Kidney epithelial cell (primary cell): ENCODE measurements around the gene PLPPR3. TPM values are rescaled to one million over a fixed set of nuclear protein-coding genes. Genes with fewer than 3 reads are reported as not detected.

Experiments
- DNase-seq: peaks from one replicate; pipeline ENCODE4 v3.0.0-alpha.2; 2010; ENCODE audit warnings: low read depth
- H3K27me3 ChIP-seq: 2 replicates; pipeline ENCODE4 v1.6.0; 2011; ENCODE audit warnings: low read length; ENCODE audit not compliant: control insufficient read depth, insufficient read depth
- H3K36me3 ChIP-seq: 2 replicates; pipeline ENCODE4 v1.5.1; 2011; ENCODE audit warnings: low read length; ENCODE audit not compliant: control insufficient read depth, insufficient read depth
- H3K4me3 ChIP-seq: 2 replicates; pipeline ENCODE4 v1.5.1; 2011; ENCODE audit warnings: low read depth, mild to moderate bottlenecking, control low read depth, low read length
- total RNA-seq: library from RNA; depleted of rRNA; stranded (reverse); fragments of >200 nt; gene quantifications from 2 replicates; pipeline ENCODE4 v1.2.3, GENCODE V29; 2015
- TF ChIP-seq, protein P1 (sequence below): IDR thresholded peaks from 2 replicates; pipeline ENCODE4 v1.5.1; 2011; ENCODE audit warnings: mild to moderate bottlenecking, moderate library complexity, low read length, control low read depth, inconsistent platforms; ENCODE audit not compliant: insufficient read depth, poor library complexity, severe bottlenecking

PLPPR3 gene
- total RNA-seq, 1 donor from 2014 or later = 2.9 TPM

DNA sequence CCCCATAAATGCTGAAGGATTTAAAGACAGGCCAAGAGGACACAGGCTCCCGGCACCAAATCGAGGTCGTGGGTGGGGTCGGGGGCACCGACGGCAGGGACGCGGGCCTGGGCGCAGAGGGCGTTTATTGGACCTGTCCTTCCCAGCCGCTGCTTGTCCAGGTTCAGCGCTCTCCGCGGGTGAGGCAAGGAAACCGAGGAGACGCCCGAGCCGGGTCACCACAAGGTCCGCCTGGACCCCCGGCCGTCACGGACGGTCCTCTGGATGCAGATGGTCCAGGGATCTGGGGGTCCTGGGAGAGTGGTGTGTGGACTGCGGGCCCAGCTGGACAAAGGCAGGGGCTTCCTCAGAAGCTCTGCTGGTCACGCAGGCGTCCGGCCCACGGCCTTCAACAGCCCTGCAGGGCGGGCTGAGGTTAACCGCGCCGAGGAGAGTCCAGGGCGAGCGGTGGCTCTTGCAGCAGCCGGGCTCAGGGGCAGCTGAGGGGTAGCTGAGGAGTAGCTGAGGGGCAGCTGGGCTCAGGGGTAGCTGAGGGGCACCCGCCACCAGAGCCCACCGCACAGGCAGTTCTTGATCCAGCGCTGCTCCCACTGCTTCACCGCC is 46.2 kb upstream of the PLPPR3 start:
- TF ChIP-seq, protein P1, sequence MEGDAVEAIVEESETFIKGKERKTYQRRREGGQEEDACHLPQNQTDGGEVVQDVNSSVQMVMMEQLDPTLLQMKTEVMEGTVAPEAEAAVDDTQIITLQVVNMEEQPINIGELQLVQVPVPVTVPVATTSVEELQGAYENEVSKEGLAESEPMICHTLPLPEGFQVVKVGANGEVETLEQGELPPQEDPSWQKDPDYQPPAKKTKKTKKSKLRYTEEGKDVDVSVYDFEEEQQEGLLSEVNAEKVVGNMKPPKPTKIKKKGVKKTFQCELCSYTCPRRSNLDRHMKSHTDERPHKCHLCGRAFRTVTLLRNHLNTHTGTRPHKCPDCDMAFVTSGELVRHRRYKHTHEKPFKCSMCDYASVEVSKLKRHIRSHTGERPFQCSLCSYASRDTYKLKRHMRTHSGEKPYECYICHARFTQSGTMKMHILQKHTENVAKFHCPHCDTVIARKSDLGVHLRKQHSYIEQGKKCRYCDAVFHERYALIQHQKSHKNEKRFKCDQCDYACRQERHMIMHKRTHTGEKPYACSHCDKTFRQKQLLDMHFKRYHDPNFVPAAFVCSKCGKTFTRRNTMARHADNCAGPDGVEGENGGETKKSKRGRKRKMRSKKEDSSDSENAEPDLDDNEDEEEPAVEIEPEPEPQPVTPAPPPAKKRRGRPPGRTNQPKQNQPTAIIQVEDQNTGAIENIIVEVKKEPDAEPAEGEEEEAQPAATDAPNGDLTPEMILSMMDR = no peak
- H3K4me3 ChIP-seq = no peak overlapping the region
- no peaks in the 10 kb centered on the region for H3K27me3 ChIP-seq
- H3K36me3 ChIP-seq = peaks cover 1% of the 10 kb centered on the region
- no peak for DNase-seq

DNA sequence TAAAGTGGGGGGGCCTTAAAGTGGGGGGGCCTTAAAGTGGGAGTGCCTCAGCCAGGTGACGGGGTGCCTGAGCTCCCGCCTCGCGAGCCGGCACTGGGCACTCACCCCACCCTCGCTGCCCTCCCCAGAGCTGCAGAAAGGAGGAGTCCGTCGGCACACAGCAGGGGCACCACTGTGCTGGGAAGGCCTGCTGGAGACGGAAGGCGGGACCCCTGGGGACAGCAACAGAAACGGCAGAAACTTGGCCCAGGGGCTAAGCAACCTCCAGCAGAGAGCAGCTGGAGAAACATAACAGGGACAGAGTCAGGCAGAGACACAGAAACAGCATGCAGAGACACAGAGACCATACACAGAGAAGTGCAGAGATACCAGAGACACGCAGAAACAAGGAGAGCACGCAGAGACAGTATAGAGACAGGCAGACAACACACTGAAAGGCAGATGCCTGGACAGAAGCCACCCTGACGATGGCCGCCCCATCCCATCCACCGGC is 45.6 kb upstream of the PLPPR3 start:
- Histone ChIP-seq H3K27me3 (peaks cover 2% of the 10 kb centered on the region), H3K36me3 (peaks cover 1% of the 10 kb centered on the region), H3K4me3 (no peak overlapping the region)
- TF ChIP-seq, protein P1 = no peak
- no peak for DNase-seq

DNA sequence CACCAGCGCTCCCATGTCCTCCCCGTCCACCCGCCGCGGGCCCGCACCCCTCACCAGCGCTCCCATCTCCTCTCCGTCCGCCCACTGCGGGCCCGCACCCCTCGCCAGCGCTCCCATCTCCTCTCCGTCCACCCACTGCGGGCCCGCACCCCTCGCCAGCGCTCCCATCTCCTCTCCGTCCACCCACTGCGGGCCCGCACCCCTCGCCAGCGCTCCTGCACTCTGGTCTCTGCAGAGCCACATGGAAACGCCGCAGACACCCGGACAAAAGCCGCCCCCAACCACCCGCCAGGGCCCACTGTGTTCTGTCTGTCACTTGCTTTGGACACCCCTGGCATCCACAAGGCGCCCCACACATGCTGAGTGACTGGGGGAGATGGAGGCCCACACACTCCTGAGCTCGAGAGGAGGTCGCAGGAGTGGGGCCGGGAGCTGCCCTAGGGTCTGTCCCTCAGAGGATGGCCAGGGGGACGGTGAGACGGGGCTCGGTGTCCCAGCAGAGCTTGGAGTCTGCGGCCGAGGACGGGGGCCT is 45.1 kb upstream of the PLPPR3 start:
- Histone ChIP-seq H3K27me3 (peaks cover 3% of the 10 kb centered on the region), H3K36me3 (peaks cover 1% of the 10 kb centered on the region), H3K4me3 (no peak overlapping the region)
- no peak for DNase-seq
- TF ChIP-seq, protein P1 = no peak

DNA sequence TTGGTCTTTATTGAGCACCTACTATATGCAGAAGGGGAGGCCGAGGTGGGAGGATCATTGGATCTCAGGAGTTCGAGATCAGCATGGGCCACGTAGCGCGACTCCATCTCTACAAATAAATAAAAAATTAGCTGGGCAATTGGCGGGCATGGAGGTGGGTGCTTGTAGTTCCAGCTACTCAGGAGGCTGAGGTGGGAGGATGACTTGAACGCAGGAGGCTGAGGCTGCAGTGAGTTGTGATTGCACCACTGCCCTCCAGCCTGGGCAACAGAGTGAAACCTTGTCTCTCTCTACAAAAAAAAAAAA is 41.5 kb upstream of the PLPPR3 start:
- TF ChIP-seq, protein P1 = no peak
- H3K36me3 ChIP-seq = peaks cover 1% of the 10 kb centered on the region
- peaks cover 22% of the 10 kb centered on the region for H3K27me3 ChIP-seq
- H3K4me3 ChIP-seq = no peak overlapping the region
- DNase-seq = no peak

DNA sequence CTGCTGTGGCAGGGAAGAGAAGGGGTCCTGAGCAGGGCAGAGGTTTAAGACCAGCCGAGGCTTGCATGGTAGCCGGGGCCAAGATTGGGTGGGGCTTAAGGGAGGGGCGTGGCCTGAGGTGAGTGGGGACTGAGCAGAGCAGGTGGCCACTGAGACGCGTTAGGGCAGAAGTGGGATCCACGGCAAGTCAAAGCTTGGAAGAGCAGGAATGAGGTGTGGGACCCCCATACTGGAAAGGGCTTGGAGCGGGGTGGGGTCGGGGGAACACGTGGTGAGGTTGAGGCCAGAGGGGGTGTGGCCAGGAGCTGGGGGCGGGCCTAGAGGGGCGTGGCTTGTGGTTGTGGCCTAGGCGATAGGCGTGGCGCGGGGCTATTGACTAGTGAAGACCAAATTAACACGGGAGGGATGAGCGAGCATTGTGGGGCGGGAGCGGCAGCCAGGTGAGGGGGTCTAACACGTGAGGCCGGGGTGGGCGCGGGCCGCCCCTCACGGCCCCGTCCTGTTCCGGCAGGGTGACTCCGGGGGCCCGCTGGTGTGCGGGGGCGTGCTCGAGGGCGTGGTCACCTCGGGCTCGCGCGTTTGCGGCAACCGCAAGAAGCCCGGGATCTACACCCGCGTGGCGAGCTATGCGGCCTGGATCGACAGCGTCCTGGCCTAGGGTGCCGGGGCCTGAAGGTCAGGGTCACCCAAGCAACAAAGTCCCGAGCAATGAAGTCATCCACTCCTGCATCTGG is 41.0 kb upstream of the PLPPR3 start:
- DNase-seq = no peak
- Histone ChIP-seq H3K27me3 (peaks cover 22% of the 10 kb centered on the region), H3K4me3 (no peak overlapping the region), H3K36me3 (no peaks in the 10 kb centered on the region)
- TF ChIP-seq, protein P1 = no peak
